Endometrial microvascular endothelial cells (primary cell): ENCODE results near the gene DSCAML1. TPM values are rescaled to one million over a fixed set of nuclear protein-coding genes. Genes with fewer than 3 reads are reported as not detected.
"Not testable (repeated sequence)": the region's sequence is repeated elsewhere in the genome, so short reads cannot be mapped to it uniquely, and the experiment has no call there.

Experiments
- in situ Hi-C: cut with HindIII; loops from 2 replicates; pipeline ENCODE4 v1.10.0; 2017; ENCODE audit warnings: low sequenced_read_pairs, low pct_unique_long_range_greater_than_20kb; ENCODE audit errors: inconsistent ontology term
- total RNA-seq: library from RNA; depleted of rRNA; stranded (reverse); fragments of >200 nt; gene quantifications from one replicate; pipeline ENCODE4 v1.2.3, GENCODE V29; 2015; ENCODE audit errors: inconsistent ontology term

DSCAML1 gene
- total RNA-seq, 1 donor from 2014 or later = not detected

- in situ Hi-C loops = no loop called here
Measured at GRCh38 chr11:117820071-117820470, 23.1 kb upstream of the DSCAML1 start.

- in situ Hi-C loops = no loop called here
Measured at GRCh38 chr11:117819096-117820040, 22.4 kb upstream of the DSCAML1 start.

GRCh38 chr11:117818041-117818873 lies 21.2 kb upstream of the DSCAML1 start:
- in situ Hi-C loops = no loop called here

- in situ Hi-C loops = no loop called here
Measured at GRCh38 chr11:117817368-117818040, 20.5 kb upstream of the DSCAML1 start.

GRCh38 chr11:117816846-117817367 lies 19.9 kb upstream of the DSCAML1 start:
- in situ Hi-C loops = no loop called here

- in situ Hi-C loops = no loop called here
Measured at GRCh38 chr11:117816151-117816741, 19.2 kb upstream of the DSCAML1 start.

- in situ Hi-C loops = no loop called here
Measured at GRCh38 chr11:117815262-117815803, 18.3 kb upstream of the DSCAML1 start.

GRCh38 chr11:117814766-117815261 lies 17.8 kb upstream of the DSCAML1 start:
- in situ Hi-C loops = no loop called here

GRCh38 chr11:117814204-117814765 lies 17.3 kb upstream of the DSCAML1 start:
- in situ Hi-C loops = no loop called here

- in situ Hi-C loops = not testable (repeated sequence)
Measured at GRCh38 chr11:117810056-117810451, 13.0 kb upstream of the DSCAML1 start.

GRCh38 chr11:117809236-117810055 lies 12.4 kb upstream of the DSCAML1 start:
- in situ Hi-C loops = no loop called here

GRCh38 chr11:117808784-117809183 lies 11.8 kb upstream of the DSCAML1 start:
- in situ Hi-C loops = no loop called here

GRCh38 chr11:117807482-117808327 lies 10.7 kb upstream of the DSCAML1 start:
- in situ Hi-C loops = no loop called here

- in situ Hi-C loops = no loop called here
Measured at GRCh38 chr11:117806846-117807245, 9.8 kb upstream of the DSCAML1 start.

GRCh38 chr11:117805045-117805444 lies 8.0 kb upstream of the DSCAML1 start:
- in situ Hi-C loops = no loop called here

- in situ Hi-C loops = no loop called here
Measured at GRCh38 chr11:117803896-117804295, 6.9 kb upstream of the DSCAML1 start.
